Measurements from ENCODE around the gene MAP2K5. TPM values are rescaled to one million over a fixed set of nuclear protein-coding genes. Genes with fewer than 3 reads are reported as not detected.
A peak's percentile ranks its signal among the peaks of the same experiment; 100 is the strongest.

The MAP2K5 gene
- total RNA-seq, 2 donors from 2014 or later, result 7.4 to 10.2 TPM

- Histone ChIP-seq H3K36me3 (no peaks in the 10 kb centered on the region), H3K9me3 (no peaks in the 10 kb centered on the region), H3K27ac (no peak overlapping the region), H3K4me3 (no peak overlapping the region), H3K27me3 (replicated peaks; ENCODE audit: insufficient read depth) (peaks cover 20% of the 10 kb centered on the region), H3K4me1 (ENCODE audit: control insufficient read depth in 1 of 2, low read depth in 2 of 2) (peaks cover 30 to 59% of the 10 kb centered on the region in 2 donors)
- no peak for TF ChIP-seq CTCF (IDR thresholded peaks at IDR 0.05)
- ATAC-seq (ENCODE audit: insufficient number of reproducible peaks, low FRiP score, low read depth) (no peak), DNase-seq (ENCODE audit: low spot score) (no peak)
These were observed 294.5 kb downstream of the MAP2K5 start for GRCh38 chr15:67836955-67837354.

- ATAC-seq (ENCODE audit: insufficient number of reproducible peaks, low FRiP score, low read depth) (no peak), DNase-seq (ENCODE audit: low spot score) (no peak)
- peak overlapping the region; percentile 99 for H3K4me3 ChIP-seq
- peak overlapping the region; percentile 11 to 97 for H3K27ac ChIP-seq
- no peaks in the 10 kb centered on the region for H3K9me3 ChIP-seq
- peak; percentile 25 for TF ChIP-seq CTCF (IDR thresholded peaks at IDR 0.05)
- H3K36me3 ChIP-seq, result no peaks in the 10 kb centered on the region
- H3K27me3 ChIP-seq (replicated peaks; ENCODE audit: insufficient read depth), result peaks cover under 1% of the 10 kb centered on the region
- H3K4me1 ChIP-seq (ENCODE audit: control insufficient read depth in 1 of 2, low read depth in 2 of 2), result peaks cover 20 to 44% of the 10 kb centered on the region in 2 donors
These were observed 296.4 kb downstream of the MAP2K5 start for GRCh38 chr15:67838789-67839332.

- no peak for DNase-seq (ENCODE audit: low spot score)
- Histone ChIP-seq H3K27ac (peak overlapping the region; percentile 97 to 99), H3K9me3 (no peaks in the 10 kb centered on the region), H3K4me1 (ENCODE audit: control insufficient read depth in 1 of 2, low read depth in 2 of 2) (peaks cover 13 to 37% of the 10 kb centered on the region in 2 donors), H3K27me3 (replicated peaks; ENCODE audit: insufficient read depth) (no peaks in the 10 kb centered on the region), H3K36me3 (no peaks in the 10 kb centered on the region), H3K4me3 (peak overlapping the region; percentile 99)
- no peak for TF ChIP-seq CTCF (IDR thresholded peaks at IDR 0.05)
- no peak for ATAC-seq (ENCODE audit: insufficient number of reproducible peaks, low FRiP score, low read depth)
These were observed 297.0 kb downstream of the MAP2K5 start for GRCh38 chr15:67839499-67839928.

- H3K36me3 ChIP-seq, result no peaks in the 10 kb centered on the region
- H3K27ac ChIP-seq, result peak within 1 kb of the TSS; percentile 97 to 99
- H3K9me3 ChIP-seq, result no peaks in the 10 kb centered on the region
- DNase-seq (ENCODE audit: low spot score) (peak; percentile 66), ATAC-seq (ENCODE audit: insufficient number of reproducible peaks, low FRiP score, low read depth) (peak; percentile 90)
- TF ChIP-seq CTCF (IDR thresholded peaks at IDR 0.05), result no peak
- H3K4me3 ChIP-seq, result peak within 1 kb of the TSS; percentile 99
- peaks cover 7 to 31% of the 10 kb centered on the region in 2 donors for H3K4me1 ChIP-seq (ENCODE audit: control insufficient read depth in 1 of 2, low read depth in 2 of 2)
- H3K27me3 ChIP-seq (replicated peaks; ENCODE audit: insufficient read depth), result no peaks in the 10 kb centered on the region
These were observed 297.6 kb downstream of the MAP2K5 start, which contains the start of gene RNU6-1 for GRCh38 chr15:67839929-67840748. Gene RNU6-1, minus strand, starts transcription at chr15:67840045.

GRCh38 chr15:67840749-67841512 is 298.4 kb downstream of the MAP2K5 start:
- Histone ChIP-seq H3K4me1 (ENCODE audit: control insufficient read depth in 1 of 2, low read depth in 2 of 2) (peaks cover 3 to 23% of the 10 kb centered on the region in 2 donors), H3K27ac (peak overlapping the region; percentile 97 to 99), H3K27me3 (replicated peaks; ENCODE audit: insufficient read depth) (no peaks in the 10 kb centered on the region), H3K9me3 (no peaks in the 10 kb centered on the region), H3K36me3 (no peaks in the 10 kb centered on the region), H3K4me3 (peak overlapping the region; percentile 99)
- TF ChIP-seq CTCF (IDR thresholded peaks at IDR 0.05), result no peak
- ATAC-seq (ENCODE audit: insufficient number of reproducible peaks, low FRiP score, low read depth), result no peak
- DNase-seq (ENCODE audit: low spot score), result no peak
